Peyer's patch (tissue), 4 donors: Measurements from ENCODE around the gene FAM107B. TPM values are rescaled to one million over a fixed set of nuclear protein-coding genes. Genes with fewer than 3 reads are reported as not detected.

Source experiments
- DNase-seq, 3 donors: peaks; one replicate each; pipeline ENCODE4 v3.0.0-alpha.2; 2017 to 2019
- H3K27ac ChIP-seq, 4 donors: fragments of 200-600 bp; sonication (generic); one replicate each; pipeline ENCODE4 v1.5.1; 2016 to 2019
- H3K27me3 ChIP-seq, 2 donors: fragments of 200-600 bp; sonication (generic); one replicate each; pipeline ENCODE4 v1.5.1; 2019
- H3K36me3 ChIP-seq, 3 donors: fragments of 200-600 bp; sonication (generic); one replicate each; pipeline ENCODE4 v1.5.1; 2016 to 2019
- H3K4me1 ChIP-seq, 4 donors: fragments of 200-600 bp; sonication (generic); one replicate each; pipeline ENCODE4 v1.5.1; 2016 to 2019
- H3K4me3 ChIP-seq, 4 donors: fragments of 200-600 bp; sonication (generic); 1 replicate in 3 of 4; 2 replicates in 1 of 4; pipeline ENCODE4 v1.5.1; 2016 to 2019; ENCODE audit warnings: mild to moderate bottlenecking in 1 of 4
- H3K9me3 ChIP-seq, 4 donors: fragments of 200-600 bp; sonication (generic); one replicate each; pipeline ENCODE4 v1.5.1; 2016 to 2019; ENCODE audit warnings: mild to moderate bottlenecking in 1 of 4
- POLR2A ChIP-seq, 2 donors: fragments of 450-650 bp; IDR thresholded peaks; one replicate each; pipeline ENCODE4 v1.5.1; 2017; ENCODE audit warnings: antibody characterized with exemption in 2 of 2, mild to moderate bottlenecking in 2 of 2, moderate library complexity in 2 of 2
- total RNA-seq, 4 donors: library from RNA; depleted of rRNA; stranded (reverse); fragments of >200 nt; gene quantifications; one replicate each; pipeline ENCODE4 v1.1.0, GENCODE V29; 2016
- TF ChIP-seq, protein P1 (sequence below), 6 experiments: fragments of 450-650 bp in 4 of 6; fragments of 200-600 bp in 2 of 6; sonication (generic) in 1 of 6; IDR thresholded peaks; one replicate each; pipeline ENCODE4 v1.5.1; 2017 to 2019; ENCODE audit warnings: antibody characterized with exemption in 6 of 6, mild to moderate bottlenecking in 3 of 6, moderate library complexity in 1 of 6

Gene FAM107B
- total RNA-seq, 4 donors from 2014 or later = 36.6 to 89.1 (median 39.6) TPM

DNA sequence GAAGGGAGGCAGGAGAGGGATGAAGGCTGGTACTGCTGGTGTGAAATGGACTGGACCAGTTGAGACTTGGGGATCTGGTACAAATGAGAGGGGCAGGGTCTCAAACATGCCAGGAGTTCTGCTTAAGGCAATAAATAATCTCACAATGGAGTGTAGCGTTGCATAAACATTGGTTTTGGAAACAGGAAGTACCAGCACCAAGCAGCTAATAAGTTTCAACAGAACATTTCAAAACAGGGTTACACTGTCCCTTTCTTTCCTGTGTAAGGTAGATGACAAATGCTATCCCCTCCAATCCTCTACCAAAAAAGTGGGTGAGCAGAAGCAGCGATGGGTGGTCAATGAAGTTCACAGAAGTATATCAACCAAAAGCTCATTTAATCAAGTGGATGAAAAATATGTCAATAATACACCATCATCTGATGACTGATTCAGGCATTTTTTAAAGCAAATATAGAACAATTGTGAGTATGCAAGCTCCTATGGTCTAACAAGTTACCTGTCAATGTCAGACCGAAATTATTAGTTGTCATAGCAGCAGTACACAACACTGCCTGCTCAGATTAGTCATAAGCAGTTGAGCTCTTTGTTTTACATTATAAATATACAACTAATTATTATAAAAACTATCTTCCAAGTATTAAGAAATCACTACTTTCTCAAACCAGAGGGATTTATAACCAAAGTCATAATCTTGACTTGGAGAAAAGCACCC, 220.0 kb downstream of the FAM107B start:
- H3K4me3 ChIP-seq = no peak overlapping the region
- DNase-seq = no peak

DNA sequence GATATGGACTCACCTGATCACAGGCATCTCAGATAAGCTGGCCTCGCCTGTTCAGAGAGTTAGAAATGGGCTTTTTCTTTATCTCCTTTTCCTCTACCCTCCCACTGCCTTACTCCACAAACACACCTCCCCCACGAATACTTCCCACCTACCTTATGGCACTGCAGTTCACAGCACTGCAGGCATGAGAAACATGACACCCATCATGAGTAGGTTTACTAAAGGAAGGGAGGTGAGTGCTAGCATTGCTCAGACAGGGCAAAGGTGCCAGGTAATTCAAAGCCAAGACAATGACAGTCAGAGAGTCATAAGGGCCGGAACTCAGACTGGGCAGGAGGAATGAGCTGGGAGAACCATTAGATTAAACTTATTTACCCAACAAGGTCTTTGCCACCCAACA, 220.6 kb downstream of the FAM107B start:
- peak in 2 of 3 donors; percentile 53 to 69 for DNase-seq
- H3K36me3 ChIP-seq = no peaks in the 10 kb centered on the region
- TF ChIP-seq, protein P1, sequence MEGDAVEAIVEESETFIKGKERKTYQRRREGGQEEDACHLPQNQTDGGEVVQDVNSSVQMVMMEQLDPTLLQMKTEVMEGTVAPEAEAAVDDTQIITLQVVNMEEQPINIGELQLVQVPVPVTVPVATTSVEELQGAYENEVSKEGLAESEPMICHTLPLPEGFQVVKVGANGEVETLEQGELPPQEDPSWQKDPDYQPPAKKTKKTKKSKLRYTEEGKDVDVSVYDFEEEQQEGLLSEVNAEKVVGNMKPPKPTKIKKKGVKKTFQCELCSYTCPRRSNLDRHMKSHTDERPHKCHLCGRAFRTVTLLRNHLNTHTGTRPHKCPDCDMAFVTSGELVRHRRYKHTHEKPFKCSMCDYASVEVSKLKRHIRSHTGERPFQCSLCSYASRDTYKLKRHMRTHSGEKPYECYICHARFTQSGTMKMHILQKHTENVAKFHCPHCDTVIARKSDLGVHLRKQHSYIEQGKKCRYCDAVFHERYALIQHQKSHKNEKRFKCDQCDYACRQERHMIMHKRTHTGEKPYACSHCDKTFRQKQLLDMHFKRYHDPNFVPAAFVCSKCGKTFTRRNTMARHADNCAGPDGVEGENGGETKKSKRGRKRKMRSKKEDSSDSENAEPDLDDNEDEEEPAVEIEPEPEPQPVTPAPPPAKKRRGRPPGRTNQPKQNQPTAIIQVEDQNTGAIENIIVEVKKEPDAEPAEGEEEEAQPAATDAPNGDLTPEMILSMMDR (IDR thresholded peaks at IDR 0.05) = peak in 1 of 6 experiments; percentile 17
- peak in 1 of 2 donors; percentile 22 for TF ChIP-seq POLR2A (IDR thresholded peaks at IDR 0.05)
- peak overlapping the region; percentile 38 to 80 (median 57) for H3K27ac ChIP-seq
- no peak overlapping the region for H3K4me3 ChIP-seq
- H3K27me3 ChIP-seq = no peaks in the 10 kb centered on the region
- peaks cover 0 to 47% (median 21%) of the 10 kb centered on the region in 4 donors for H3K4me1 ChIP-seq
- H3K9me3 ChIP-seq = no peaks in the 10 kb centered on the region

More for the DNA sequence above, 220.0 kb downstream of the FAM107B start:
- Histone ChIP-seq H3K27me3 (no peaks in the 10 kb centered on the region), H3K27ac (peak overlapping the region; percentile 38 to 80 (median 57)), H3K4me1 (peaks cover 0 to 42% (median 21%) of the 10 kb centered on the region in 4 donors), H3K36me3 (no peaks in the 10 kb centered on the region), H3K9me3 (no peaks in the 10 kb centered on the region)
- TF ChIP-seq, protein P1 (IDR thresholded peaks at IDR 0.05) = no peak
- TF ChIP-seq POLR2A (IDR thresholded peaks at IDR 0.05) = no peak

DNA sequence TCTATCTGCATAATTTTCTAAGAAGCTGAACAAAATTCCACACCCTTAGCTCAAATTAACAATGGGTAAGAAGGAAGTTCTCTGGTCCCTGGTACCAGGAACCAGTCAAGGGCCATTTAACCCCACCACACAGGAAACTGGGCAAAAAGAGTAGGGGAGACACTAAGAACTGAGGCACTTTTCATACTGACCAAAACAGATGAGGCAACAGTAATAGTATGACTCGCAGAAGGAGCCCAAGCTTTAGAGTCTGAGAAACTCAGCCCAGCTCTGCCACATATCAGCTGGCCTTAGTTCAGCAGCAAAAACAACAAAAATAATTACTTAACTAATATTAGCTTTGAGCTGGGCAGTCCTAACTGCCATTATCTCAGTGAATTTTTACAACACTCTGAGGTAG, 221.2 kb downstream of the FAM107B start:
- no peaks in the 10 kb centered on the region for H3K9me3 ChIP-seq
- peak overlapping the region; percentile 38 to 80 (median 57) for H3K27ac ChIP-seq
- no peak for DNase-seq
- no peaks in the 10 kb centered on the region for H3K36me3 ChIP-seq
- TF ChIP-seq POLR2A (IDR thresholded peaks at IDR 0.05) = no peak
- TF ChIP-seq, protein P1 (IDR thresholded peaks at IDR 0.05) = no peak
- peaks cover 0 to 47% (median 21%) of the 10 kb centered on the region in 4 donors for H3K4me1 ChIP-seq
- H3K27me3 ChIP-seq = no peaks in the 10 kb centered on the region
- no peak overlapping the region for H3K4me3 ChIP-seq

DNA sequence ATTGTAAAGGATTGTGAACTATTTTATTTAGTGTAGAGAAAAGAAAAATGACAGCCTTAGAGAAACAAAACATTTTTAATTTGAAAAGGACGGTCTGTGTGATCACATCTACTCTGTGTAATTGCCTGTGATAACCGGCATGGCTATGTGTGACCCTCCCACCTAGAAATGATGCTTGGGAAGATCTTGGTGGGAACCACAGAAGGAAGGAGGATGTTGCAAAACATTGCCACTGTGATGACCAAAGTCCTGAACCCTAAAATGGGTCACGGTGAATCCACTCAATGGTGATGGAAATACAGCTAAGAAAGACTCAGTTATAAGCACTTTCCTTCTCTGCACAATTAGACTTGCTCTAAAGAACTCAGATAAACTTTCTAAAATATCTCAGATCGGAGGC, 222.7 kb downstream of the FAM107B start:
- DNase-seq = no peak
- no peak overlapping the region for H3K27ac ChIP-seq

DNA sequence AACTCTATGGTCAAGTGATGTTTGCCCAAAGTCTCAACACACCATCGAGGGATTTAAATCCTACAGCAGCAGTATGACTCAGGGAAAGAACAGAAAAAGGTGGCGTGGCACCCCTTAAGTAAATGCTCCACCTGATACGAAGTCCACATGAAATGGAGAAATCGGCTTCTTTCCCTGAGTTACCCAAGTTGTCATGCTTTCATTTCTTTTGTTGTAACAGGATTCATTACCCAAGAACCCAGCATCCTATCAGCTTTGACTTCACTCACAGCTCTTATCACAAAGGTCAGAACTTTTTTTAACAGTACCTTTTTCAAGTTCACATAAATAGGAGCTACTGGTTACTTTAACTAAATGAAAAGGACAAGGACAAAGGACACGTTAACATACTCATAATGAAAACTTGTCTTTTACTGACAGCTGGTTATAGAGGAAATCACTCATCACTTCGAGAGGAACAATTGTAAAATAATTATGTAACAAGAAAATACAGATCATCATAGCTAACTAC, 224.2 kb downstream of the FAM107B start:
- TF ChIP-seq POLR2A (IDR thresholded peaks at IDR 0.05) = no peak
- TF ChIP-seq, protein P1 (IDR thresholded peaks at IDR 0.05) = no peak
- Histone ChIP-seq H3K4me3 (peak overlapping the region in 1 of 4 donors; percentile 6), H3K27ac (peak overlapping the region in 3 of 4 donors; percentile 13 to 54 (median 36)), H3K36me3 (no peaks in the 10 kb centered on the region), H3K27me3 (no peaks in the 10 kb centered on the region), H3K9me3 (no peaks in the 10 kb centered on the region), H3K4me1 (peaks cover 0 to 29% (median 18%) of the 10 kb centered on the region in 4 donors)
- DNase-seq = no peak

More for the DNA sequence above, 222.7 kb downstream of the FAM107B start:
- peaks cover 0 to 44% (median 21%) of the 10 kb centered on the region in 4 donors for H3K4me1 ChIP-seq
- TF ChIP-seq POLR2A (IDR thresholded peaks at IDR 0.05) = no peak
- TF ChIP-seq, protein P1 (IDR thresholded peaks at IDR 0.05) = no peak
- H3K9me3 ChIP-seq = no peaks in the 10 kb centered on the region
- H3K36me3 ChIP-seq = no peaks in the 10 kb centered on the region
- H3K27me3 ChIP-seq = no peaks in the 10 kb centered on the region
- H3K4me3 ChIP-seq = no peak overlapping the region
